Measurements from ENCODE around the gene RAPGEF3. TPM values are rescaled to one million over a fixed set of nuclear protein-coding genes. Genes with fewer than 3 reads are reported as not detected.

RAPGEF3 gene
- total and polyA plus RNA-seq, 9 of the 15 experiments (the other 6 are each of a cell fraction or from before 2014, with no cell fraction given): 0.03 to 0.78 (median 0.37) TPM; not detected in 1

- H3K36me3 ChIP-seq (ENCODE audit: control insufficient read depth, insufficient read depth, low read length): no peaks in the 10 kb centered on the region
- POLR2A ChIA-PET: interaction anchor here (0.6 to 1.1 kb wide), 4 partner anchors 10 to 69 kb away, joined by 3 to 4 read pairs (median 4); no protein-coding TSS in a partner anchor
- CTCF ChIA-PET (ENCODE audit: low intra/inter-chr PET ratio): no interaction called here
- H2AFZ ChIP-seq (ENCODE audit: low read depth, low read length): no peak overlapping the region
- no peaks in the 10 kb centered on the region for H3K9me1 ChIP-seq (ENCODE audit: control insufficient read depth, insufficient read depth, low read length)
- H3K27ac ChIP-seq (ENCODE audit: extremely low read depth, low read depth, low read length): no peak overlapping the region
- WGBS (ENCODE audit: insufficient coverage, low coverage, missing lambda C conversion rate): 60% methylated on average over 5 of the region's 5 CpGs
- no peak overlapping the region for H3K4me2 ChIP-seq (ENCODE audit: insufficient read depth, low read length)
- no TSS peak for BruUV-seq (replicated peaks)
- no peak overlapping the region for H3K4me3 ChIP-seq
- no peak for FAIRE-seq
- DNase-seq (ENCODE audit: extremely low read depth in 1 of 4, low spot score in 3 of 4): no peak
- ATAC-seq: no peak
- no peak overlapping the region for H3K9ac ChIP-seq (ENCODE audit: insufficient read depth in 1 of 2, low read depth in 2 of 2, low read length in 2 of 2)
- TF ChIP-seq ESRRA (IDR thresholded peaks at IDR 0.05; ENCODE audit: borderline replicate concordance, low read depth): 0 out of 2 replicates have a peak, but pooled peaks have one; percentile 17
- no peak for TF ChIP-seq CHD2 (IDR thresholded peaks at IDR 0.05; ENCODE audit: low read depth, low read length)
- intact Hi-C loops (cut with micrococcal nuclease): no loop called here
- in situ Hi-C loops (cut with MboI): no loop called here
- no peaks in the 10 kb centered on the region for H3K4me1 ChIP-seq (replicated peaks in 1 of 2; ENCODE audit: control insufficient read depth in 2 of 2, insufficient read depth in 2 of 2, low read length in 2 of 2)
- no peaks in the 10 kb centered on the region for H4K20me1 ChIP-seq (replicated peaks; ENCODE audit: control insufficient read depth, insufficient read depth, low read length)
- no peaks in the 10 kb centered on the region for H3K79me2 ChIP-seq (ENCODE audit: control insufficient read depth, insufficient read depth, low read length)
- no peaks in the 10 kb centered on the region for H3K9me3 ChIP-seq (replicated peaks; ENCODE audit: control insufficient read depth, insufficient read depth, low read depth, low read length)
- no peaks in the 10 kb centered on the region for H3K27me3 ChIP-seq (ENCODE audit: control insufficient read depth in 2 of 2, insufficient read depth in 2 of 2, low read length in 2 of 2)
Observed at GRCh38 chr12:47722941-47723631, 35.6 kb downstream of the RAPGEF3 start.

GRCh38 chr12:47722136-47722834 lies 36.4 kb downstream of the RAPGEF3 start:
- Histone ChIP-seq H3K4me3 (no peak overlapping the region), H3K27ac (ENCODE audit: extremely low read depth, low read depth, low read length) (no peak overlapping the region), H3K4me2 (ENCODE audit: insufficient read depth, low read length) (no peak overlapping the region), H3K9me3 (replicated peaks; ENCODE audit: control insufficient read depth, insufficient read depth, low read depth, low read length) (no peaks in the 10 kb centered on the region), H3K9ac (ENCODE audit: insufficient read depth in 1 of 2, low read depth in 2 of 2, low read length in 2 of 2) (no peak overlapping the region), H4K20me1 (replicated peaks; ENCODE audit: control insufficient read depth, insufficient read depth, low read length) (no peaks in the 10 kb centered on the region), H3K4me1 (replicated peaks in 1 of 2; ENCODE audit: control insufficient read depth in 2 of 2, insufficient read depth in 2 of 2, low read length in 2 of 2) (peaks cover 1 to 4% of the 10 kb centered on the region in 2 experiments; a peak in 3 of 5 replicates), H3K36me3 (ENCODE audit: control insufficient read depth, insufficient read depth, low read length) (no peaks in the 10 kb centered on the region), H3K27me3 (ENCODE audit: control insufficient read depth in 2 of 2, insufficient read depth in 2 of 2, low read length in 2 of 2) (no peaks in the 10 kb centered on the region), H3K79me2 (ENCODE audit: control insufficient read depth, insufficient read depth, low read length) (no peaks in the 10 kb centered on the region), H2AFZ (ENCODE audit: low read depth, low read length) (no peak overlapping the region), H3K9me1 (ENCODE audit: control insufficient read depth, insufficient read depth, low read length) (no peaks in the 10 kb centered on the region)
- DNase-seq (ENCODE audit: extremely low read depth in 1 of 4, low spot score in 3 of 4) (no peak), ATAC-seq (no peak), FAIRE-seq (no peak)
- TF ChIP-seq CBFB (CRISPR knock-in tag; IDR thresholded peaks at IDR 0.05) (no peak), GATAD2A (IDR thresholded peaks at IDR 0.05) (no peak), CBFA2T3 (IDR thresholded peaks at IDR 0.05) (no peak), NKRF (IDR thresholded peaks at IDR 0.05; ENCODE audit: borderline replicate concordance) (no peak), ID3 (CRISPR knock-in tag; IDR thresholded peaks at IDR 0.05) (no peak), ID3 (tag; IDR thresholded peaks at IDR 0.05) (no peak), STAT5B (CRISPR knock-in tag; IDR thresholded peaks at IDR 0.05) (no peak), HNRNPK (IDR thresholded peaks at IDR 0.05; ENCODE audit: low read depth, low read length, poor library complexity, severe bottlenecking) (no peak)
- ChIA-PET POLR2A (interaction anchor here (0.6 to 1.2 kb wide), 2 partner anchors 15 to 44 kb away, joined by 3 to 4 read pairs; no protein-coding TSS in a partner anchor), CTCF (ENCODE audit: low intra/inter-chr PET ratio) (interaction anchor here (0.5 kb wide), 1 partner anchor 56 kb away, joined by 5 read pairs; no protein-coding TSS in a partner anchor)
- in situ Hi-C loops (cut with MboI): no loop called here
- BruUV-seq (replicated peaks): TSS peak; percentile 34
- WGBS (ENCODE audit: insufficient coverage, low coverage, missing lambda C conversion rate): 34% methylated on average over 7 of the region's 7 CpGs
- intact Hi-C loops (cut with micrococcal nuclease): no loop called here
